GM21423 (cell line): ENCODE measurements around the gene EYA4.

Experiments used
- ATAC-seq: cut with Tn5 transposase; IDR thresholded peaks from one replicate; pipeline ENCODE4 v1.9.1; 2021; ENCODE audit warnings: mild to moderate bottlenecking, moderate library complexity; ENCODE audit not compliant: unreplicated experiment

Gene EYA4

DNA sequence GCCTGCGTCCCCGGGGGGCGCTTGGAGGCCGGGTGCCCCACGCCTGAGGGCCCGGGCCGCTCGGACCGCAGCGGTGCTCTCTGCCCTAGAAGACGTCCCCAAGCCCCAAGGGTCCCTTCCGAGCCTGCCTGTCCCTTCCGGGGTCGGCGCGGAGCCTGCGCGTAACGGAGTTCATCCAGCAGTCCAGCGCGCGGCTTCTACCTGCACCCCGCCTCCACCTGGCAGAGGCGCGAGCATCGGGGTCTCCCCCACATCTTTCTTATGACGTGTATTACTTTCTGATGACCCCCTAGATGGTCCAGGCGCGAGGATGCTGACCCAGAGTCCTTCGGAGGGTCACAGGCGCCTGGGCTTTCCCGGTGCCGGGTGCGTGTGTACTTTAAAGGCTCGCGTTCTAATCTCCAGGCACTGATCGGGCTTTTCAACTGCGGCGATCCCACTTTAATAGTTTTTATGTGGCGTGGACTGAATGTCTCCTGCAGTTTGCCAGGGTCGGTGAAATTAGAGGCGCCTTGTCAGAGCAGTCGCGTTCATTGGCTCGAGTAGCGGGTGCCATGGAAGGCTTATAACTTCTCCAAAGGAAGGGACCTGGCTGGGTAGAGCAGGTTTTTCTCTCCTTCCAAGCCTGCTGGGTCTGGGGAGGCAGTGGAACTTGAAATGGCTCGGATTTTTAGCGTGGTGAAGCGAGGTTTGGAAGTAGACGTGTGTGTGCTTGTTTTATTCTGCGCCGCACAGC is 912 bp downstream of the EYA4 start:
- no peak for ATAC-seq

DNA sequence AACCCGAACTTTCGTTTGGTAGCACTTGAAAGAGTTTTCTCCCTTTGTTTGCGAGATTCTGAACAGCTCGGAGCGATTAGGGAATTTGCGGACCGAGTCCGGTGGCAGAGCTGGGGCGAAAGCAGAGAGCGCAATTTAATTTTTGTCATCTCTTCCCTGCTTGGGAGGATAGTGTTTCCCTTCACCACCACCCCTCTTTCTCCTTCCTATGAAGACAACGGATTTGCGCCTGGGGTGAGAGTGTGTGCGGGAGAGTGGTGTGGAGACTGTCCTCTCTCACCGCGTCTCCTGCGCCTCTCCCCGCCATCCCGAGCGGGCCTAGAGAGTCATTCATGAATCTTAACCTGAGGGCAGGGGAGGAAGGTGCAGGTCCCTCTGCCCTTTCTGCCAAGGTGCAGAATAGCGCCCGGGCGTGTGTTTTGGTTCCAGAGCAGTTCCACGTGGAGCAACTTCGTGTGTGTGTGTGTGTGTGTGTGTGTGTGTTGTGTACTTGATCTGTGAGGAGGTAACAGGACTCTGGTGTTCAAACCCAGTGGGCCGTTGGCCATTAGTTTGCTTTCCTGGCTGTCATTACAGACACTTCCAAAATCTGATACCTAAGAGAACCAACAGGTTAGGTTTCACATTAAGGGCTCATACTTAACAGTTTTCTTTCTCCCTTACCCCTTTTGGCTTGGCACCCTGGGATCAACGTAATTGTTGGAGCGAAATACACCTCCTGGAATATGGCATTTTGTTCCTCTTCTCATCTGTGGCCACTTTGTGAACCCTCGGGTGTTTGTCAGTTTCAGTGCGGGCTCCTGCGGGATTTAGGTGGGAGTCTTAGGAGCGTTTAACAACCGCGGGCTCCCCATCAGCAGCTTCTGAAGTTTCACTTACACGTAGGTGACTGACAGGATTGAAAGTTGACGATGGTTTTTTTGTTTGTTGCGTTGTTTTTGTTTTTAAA is 1.8 kb downstream of the EYA4 start:
- no peak for ATAC-seq

DNA sequence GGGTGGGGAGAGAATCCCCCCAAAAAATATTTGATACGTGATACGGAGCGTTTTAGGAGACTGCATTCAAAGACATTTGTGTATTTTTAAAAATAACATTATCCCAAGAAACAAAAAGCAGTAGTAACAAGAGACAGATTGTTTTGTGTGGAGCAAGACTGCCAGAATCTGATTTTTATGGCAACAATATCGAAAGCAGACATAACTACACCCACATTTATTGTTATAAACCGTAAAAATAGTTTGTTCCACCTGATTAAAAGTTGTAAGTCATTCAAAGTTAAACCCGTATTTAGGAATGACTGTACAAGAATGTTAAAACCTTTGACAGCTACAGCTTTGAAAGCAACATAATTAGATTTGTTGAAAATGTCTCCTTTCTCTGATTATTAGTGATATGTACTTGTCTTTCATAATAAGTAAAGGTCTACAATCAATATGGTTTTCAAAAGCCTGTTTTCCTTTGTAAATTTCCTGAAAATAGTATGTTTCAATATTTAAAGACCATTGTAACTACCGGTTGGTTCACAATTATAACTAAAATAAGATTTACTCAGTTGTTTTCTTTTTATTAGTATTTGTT is 2.7 kb downstream of the EYA4 start:
- ATAC-seq: no peak

DNA sequence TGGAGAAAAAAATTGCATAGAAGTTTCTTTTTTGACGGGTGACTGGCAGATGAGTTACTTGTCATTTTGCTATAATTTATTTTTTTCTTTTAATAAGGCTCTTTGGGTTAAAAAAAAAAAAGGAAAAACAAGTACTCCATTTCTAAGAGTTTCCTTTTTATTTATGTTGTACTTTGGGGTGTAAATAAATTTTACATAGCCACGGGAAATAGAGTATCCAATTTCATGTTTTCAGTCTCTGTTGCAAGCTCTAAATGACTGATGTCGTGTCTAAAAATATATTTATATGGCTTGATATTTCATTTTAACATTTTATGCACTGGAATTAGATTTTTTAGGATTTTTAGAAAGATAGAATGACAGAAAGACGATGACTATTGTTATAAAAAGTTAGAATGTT is 3.4 kb downstream of the EYA4 start:
- no peak for ATAC-seq

- ATAC-seq: no peak
Observed at GRCh38 chr6:133245007-133245406, 3.9 kb downstream of the EYA4 start.

DNA sequence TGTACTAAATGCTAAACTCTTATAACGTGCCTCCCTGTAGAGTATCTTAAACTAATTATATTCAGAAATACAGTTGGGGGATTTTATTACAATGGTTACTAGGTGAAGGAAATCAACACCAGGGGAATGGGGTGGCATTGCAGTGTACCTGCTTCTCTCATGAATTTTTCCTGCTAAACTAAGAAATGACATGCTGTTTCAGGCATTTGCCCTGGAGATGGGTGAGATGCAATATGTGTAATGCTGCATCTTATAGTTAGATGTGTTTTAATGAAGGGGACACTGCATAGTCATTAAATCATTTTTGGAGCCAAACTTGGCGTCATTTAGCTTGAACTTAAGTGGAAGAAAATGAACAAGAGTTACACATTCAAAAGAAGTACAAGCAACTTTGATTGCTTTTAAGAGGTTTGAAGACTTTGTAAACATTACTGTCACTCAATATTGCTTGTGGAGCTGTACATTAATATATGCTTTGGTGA is 4.3 kb downstream of the EYA4 start:
- ATAC-seq: no peak

DNA sequence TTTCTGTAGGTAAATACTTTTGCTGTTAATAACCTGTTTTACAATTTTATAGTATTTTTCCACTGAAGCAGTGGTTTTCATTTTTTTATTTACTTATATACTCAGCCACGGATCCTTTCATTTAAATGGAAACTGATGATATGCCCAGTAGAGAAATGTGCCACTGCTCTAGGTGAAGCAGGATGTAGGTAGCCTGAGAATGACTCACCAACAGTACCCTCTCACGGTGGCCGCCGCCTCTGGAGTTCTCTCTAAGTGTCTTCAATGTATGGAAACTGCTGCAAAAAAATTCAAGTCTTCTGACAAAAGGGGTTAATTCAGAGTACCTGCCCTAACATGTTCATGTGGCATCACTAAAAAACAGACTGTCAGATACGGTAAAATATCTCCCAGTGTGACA is 6.4 kb downstream of the EYA4 start:
- no peak for ATAC-seq

DNA sequence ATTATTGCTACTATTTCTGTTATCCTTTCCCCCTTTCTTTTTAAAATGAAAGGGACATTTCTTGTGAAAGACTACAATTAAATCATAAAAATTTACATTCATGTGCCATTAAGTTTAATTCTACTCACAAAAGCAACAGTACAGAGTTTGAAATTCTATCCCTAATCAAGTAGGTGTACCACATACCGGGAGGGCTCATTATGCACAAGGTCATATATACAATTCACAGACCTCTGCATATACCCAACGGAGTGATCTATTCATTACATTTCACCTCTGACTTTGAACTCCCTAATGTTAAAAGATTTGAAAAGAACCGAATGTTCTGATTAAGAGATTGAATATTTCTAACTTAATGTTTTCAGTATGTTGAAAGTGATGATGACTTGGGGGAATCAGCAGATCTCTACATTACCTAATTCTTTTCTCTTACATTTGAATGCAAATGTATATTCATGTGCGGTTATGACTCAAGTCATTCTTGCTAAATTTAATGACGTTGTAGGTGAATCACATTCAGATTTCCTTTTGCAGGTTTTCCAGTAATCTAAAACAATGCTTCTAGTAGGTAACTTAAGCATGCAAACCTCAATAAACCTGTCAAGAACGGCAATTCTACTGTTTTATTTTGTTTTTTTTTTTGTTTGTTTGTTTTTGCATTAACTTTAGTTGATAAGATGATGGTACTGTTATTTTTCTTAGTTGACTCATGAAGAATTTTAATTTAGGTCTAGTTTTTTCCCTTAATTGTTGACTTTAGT is 7.3 kb downstream of the EYA4 start:
- no peak for ATAC-seq

DNA sequence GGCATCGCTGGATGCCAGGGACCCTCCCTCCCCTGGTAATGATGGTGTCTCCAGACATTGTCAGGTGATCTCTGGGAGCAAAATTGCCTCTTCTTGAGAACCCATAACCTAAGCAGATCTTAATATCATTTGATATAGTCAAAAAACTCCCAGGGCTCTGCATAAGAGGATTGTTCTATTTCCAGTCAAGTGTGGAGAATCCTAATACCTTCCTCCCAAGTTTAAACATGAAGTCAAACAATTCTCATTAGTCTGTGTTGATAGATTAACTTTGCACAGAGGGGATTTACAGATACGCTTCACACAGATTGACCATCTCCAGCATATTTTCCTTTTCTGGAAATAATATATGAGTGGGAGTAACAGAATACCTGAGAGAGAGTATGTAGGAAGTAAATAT is 10.5 kb downstream of the EYA4 start:
- ATAC-seq: no peak

DNA sequence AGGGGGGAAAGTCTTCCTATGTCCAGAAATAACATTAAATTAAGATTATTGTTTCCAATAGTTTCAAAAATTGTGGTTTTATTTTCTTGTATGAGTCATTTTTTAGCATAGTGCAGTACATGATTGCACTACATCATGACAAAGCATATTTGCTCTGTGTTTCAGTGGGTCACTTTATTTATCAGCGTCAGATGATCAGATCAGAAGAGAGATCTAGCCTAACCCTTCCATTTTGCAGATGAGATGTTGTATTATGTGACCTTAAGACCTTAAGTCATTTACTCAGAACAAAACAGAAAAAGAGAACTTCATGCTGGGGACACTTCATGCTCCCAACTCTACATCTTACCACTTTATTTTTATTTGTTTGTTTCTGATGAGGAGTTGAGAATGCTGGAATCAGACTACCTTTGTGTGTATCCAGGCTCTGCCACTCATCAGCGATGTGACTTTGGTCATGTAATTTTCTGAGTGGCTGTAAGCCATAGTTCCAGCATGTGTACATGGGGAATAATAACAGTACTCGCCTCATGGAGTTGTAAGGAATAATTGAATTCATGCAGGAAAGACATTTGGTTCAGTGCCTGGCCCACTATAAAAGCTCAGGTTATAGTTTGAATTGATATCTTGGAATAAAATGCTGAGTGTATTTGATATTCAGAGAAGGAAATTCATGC is 13.5 kb downstream of the EYA4 start:
- no peak for ATAC-seq

- no peak for ATAC-seq
Observed at GRCh38 chr6:133257545-133258105, 16.5 kb downstream of the EYA4 start.

- ATAC-seq: no peak
Observed at GRCh38 chr6:133259561-133259960, 18.4 kb downstream of the EYA4 start.

DNA sequence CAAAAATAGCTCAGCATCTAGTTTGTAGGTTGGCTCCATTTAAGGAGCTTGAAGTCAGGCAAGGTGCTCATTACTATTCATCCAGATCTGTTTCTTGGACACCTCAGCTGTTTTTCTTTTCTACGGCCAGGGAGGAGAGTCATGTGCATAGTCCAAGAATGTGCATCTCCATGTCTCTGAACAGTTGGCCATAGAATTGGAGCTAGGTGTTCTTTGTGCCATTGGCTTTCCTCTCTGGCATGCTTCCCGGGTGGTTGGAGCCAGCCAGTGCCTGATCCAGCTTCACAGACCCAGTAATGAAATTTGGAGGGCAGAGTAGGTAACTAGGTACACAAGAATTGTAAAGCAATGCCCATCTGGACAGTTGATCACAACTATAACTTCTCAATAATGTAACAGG is 21.6 kb downstream of the EYA4 start:
- ATAC-seq: no peak

DNA sequence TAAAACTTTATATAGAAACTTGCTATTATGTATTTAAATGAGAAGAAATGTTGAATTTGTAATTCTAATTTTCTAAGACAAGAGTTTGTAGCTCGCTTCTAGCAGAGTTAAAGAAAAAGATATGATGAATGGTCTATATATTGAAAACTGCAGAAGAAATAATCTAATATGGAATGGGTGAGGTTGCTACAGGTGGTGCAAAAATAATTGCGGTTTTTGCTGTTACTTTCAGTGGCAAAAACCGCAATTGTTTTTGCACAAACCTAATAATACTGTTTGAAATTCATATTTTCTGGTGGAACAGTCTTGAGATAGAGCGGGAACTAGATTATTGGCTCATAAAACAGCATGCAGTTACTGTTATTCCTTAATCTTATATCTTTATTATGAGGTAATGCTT is 23.9 kb downstream of the EYA4 start:
- ATAC-seq: no peak

- no peak for ATAC-seq
Observed at GRCh38 chr6:133266186-133266585, 25.0 kb downstream of the EYA4 start.

GRCh38 chr6:133268621-133269020 is 27.5 kb downstream of the EYA4 start:
- no peak for ATAC-seq

DNA sequence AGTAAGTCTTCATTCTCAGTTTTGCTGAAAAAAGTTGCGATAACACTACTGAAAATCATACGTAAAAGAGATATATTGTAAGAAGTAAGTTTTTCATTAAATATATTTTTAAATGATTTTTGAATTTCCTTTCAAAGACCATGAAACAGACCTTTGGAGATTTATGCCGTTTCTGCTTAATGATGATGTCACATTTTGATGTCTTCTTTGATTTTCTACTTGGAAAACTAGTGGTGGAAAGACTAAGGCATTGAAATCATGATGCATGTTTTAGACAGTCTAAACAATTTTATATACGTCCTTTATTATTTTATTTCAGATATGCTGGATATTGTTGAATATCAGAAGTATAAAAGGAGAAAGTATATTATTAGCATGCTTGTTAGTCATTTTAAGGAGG is 33.7 kb downstream of the EYA4 start:
- ATAC-seq: no peak

DNA sequence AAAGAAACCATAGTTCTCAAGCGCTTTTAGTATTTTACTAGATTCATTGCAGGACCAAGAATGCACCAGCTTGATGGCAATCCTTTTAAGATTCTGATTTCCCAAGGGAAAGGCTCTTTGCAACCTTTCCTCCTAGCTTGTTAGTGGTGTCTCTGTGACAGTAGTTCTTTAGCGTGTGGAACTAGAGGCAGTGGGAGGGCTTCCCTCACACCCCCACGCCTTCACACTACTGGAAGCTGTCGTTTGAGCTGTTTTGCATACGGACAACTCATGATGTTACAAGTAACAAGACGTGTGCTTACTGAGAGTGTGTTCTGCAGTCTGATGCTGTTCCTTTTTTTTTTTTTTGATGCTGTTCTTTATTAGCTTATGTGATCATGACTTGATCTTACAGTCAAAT is 34.1 kb downstream of the EYA4 start:
- no peak for ATAC-seq

- no peak for ATAC-seq
Observed at GRCh38 chr6:133277228-133277899, 36.2 kb downstream of the EYA4 start.
